Smooth muscle cell (in vitro differentiated cells): ENCODE data around the gene ARPIN. TPM values are rescaled to one million over a fixed set of nuclear protein-coding genes. Genes with fewer than 3 reads are reported as not detected.

Experiments used
- DNase-seq: peaks from one replicate; lab custom pipeline; 2025; ENCODE audit not compliant: unreplicated experiment; lab: John Stamatoyannopoulos, UW
- H2AFZ ChIP-seq: fragments of 200-600 bp; sonication (generic); 2 replicates; pipeline ENCODE4 v1.6.0; 2016; ENCODE audit warnings: antibody characterized with exemption, low read depth, mild to moderate bottlenecking
- H3F3A ChIP-seq: fragments of 200-600 bp; sonication (generic); 2 replicates; pipeline ENCODE4 v1.6.0; 2017; ENCODE audit warnings: antibody characterized with exemption, low read depth
- H3K27ac ChIP-seq: fragments of 200-600 bp; sonication (generic); 2 replicates; pipeline ENCODE4 v1.5.1; 2016; ENCODE audit warnings: low read depth, mild to moderate bottlenecking
- H3K27me3 ChIP-seq: fragments of 200-600 bp; sonication (generic); 2 replicates; pipeline ENCODE4 v1.6.1; 2016; ENCODE audit warnings: low read depth, mild to moderate bottlenecking
- H3K36me3 ChIP-seq: fragments of 200-600 bp; sonication (generic); 2 replicates; pipeline ENCODE4 v1.5.1; 2016; ENCODE audit warnings: low read depth
- H3K4me1 ChIP-seq: fragments of 200-600 bp; sonication (generic); 2 replicates; pipeline ENCODE4 v1.5.1; 2016; ENCODE audit warnings: low read depth
- H3K4me2 ChIP-seq: fragments of 200-600 bp; sonication (generic); 2 replicates; pipeline ENCODE4 v1.6.0; 2016; ENCODE audit warnings: mild to moderate bottlenecking
- H3K4me3 ChIP-seq: fragments of 200-600 bp; sonication (generic); 2 replicates; pipeline ENCODE4 v1.5.1; 2016; ENCODE audit warnings: mild to moderate bottlenecking
- H3K79me2 ChIP-seq: fragments of 200-600 bp; sonication (generic); 2 replicates; pipeline ENCODE4 v1.6.0; 2016; ENCODE audit warnings: low read depth, mild to moderate bottlenecking
- H3K9ac ChIP-seq: fragments of 200-600 bp; sonication (generic); 2 replicates; pipeline ENCODE4 v1.6.0; 2016; ENCODE audit warnings: low read depth
- H3K9me3 ChIP-seq: fragments of 200-600 bp; sonication (generic); replicated peaks from 2 replicates; pipeline ENCODE4 v1.5.1; 2016; ENCODE audit warnings: low read depth
- H4K20me1 ChIP-seq: fragments of 200-600 bp; sonication (generic); 2 replicates; pipeline ENCODE4 v1.6.0; 2016; ENCODE audit warnings: low read depth
- WGBS: methylation state at CpG from one replicate; pipeline ENCODE4 v1.1.7; 2016; ENCODE audit warnings: low lambda C conversion rate; 5-methylcytosine and 5-hydroxymethylcytosine counted together
- polyA plus RNA-seq: library from polyadenylated mRNA; unstranded; fragments of >200 nt; fragmentation: Nextera tagmentation; extraction: Ambion mirVana; gene quantifications from 2 replicates; pipeline ENCODE4 v1.2.1, GENCODE V29; 2016
- total RNA-seq: library from RNA; depleted of rRNA; stranded (reverse); fragments of >200 nt; gene quantifications from 2 replicates; pipeline ENCODE4 v1.2.3, GENCODE V29; 2014
- TF ChIP-seq, protein P1 (sequence below): fragments of 200-600 bp; sonication (generic); IDR thresholded peaks from 2 replicates; pipeline ENCODE4 v1.5.1; 2017; ENCODE audit warnings: borderline replicate concordance, mild to moderate bottlenecking, antibody characterized with exemption; ENCODE audit not compliant: insufficient read depth, poor library complexity, severe bottlenecking

Gene ARPIN
- total and polyA plus RNA-seq, 2 experiments from 2014 or later, result 4.0 to 4.3 TPM

- DNase-seq, result no peak
- Histone ChIP-seq H4K20me1 (no peaks in the 10 kb centered on the region), H3K9ac (no peak overlapping the region), H3K27ac (no peak overlapping the region), H3K4me2 (no peak overlapping the region), H3K27me3 (no peaks in the 10 kb centered on the region), H3F3A (no peaks in the 10 kb centered on the region), H3K79me2 (no peaks in the 10 kb centered on the region), H3K9me3 (no peaks in the 10 kb centered on the region), H3K4me1 (no peaks in the 10 kb centered on the region), H3K36me3 (no peaks in the 10 kb centered on the region), H2AFZ (no peak overlapping the region), H3K4me3 (no peak overlapping the region)
- WGBS, result 97% methylated on average over 6 of the region's 6 CpGs
- TF ChIP-seq, protein P1, sequence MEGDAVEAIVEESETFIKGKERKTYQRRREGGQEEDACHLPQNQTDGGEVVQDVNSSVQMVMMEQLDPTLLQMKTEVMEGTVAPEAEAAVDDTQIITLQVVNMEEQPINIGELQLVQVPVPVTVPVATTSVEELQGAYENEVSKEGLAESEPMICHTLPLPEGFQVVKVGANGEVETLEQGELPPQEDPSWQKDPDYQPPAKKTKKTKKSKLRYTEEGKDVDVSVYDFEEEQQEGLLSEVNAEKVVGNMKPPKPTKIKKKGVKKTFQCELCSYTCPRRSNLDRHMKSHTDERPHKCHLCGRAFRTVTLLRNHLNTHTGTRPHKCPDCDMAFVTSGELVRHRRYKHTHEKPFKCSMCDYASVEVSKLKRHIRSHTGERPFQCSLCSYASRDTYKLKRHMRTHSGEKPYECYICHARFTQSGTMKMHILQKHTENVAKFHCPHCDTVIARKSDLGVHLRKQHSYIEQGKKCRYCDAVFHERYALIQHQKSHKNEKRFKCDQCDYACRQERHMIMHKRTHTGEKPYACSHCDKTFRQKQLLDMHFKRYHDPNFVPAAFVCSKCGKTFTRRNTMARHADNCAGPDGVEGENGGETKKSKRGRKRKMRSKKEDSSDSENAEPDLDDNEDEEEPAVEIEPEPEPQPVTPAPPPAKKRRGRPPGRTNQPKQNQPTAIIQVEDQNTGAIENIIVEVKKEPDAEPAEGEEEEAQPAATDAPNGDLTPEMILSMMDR, result no peak
These were observed 11.9 kb downstream of the ARPIN start for GRCh38 chr15:89900849-89901248.

GRCh38 chr15:89899951-89900567 is 12.7 kb downstream of the ARPIN start:
- DNase-seq, result no peak
- TF ChIP-seq, protein P1, result no peak
- Histone ChIP-seq H3K27me3 (no peaks in the 10 kb centered on the region), H3K4me2 (no peak overlapping the region), H3K9me3 (no peaks in the 10 kb centered on the region), H3K4me3 (no peak overlapping the region), H4K20me1 (no peaks in the 10 kb centered on the region), H3F3A (no peaks in the 10 kb centered on the region), H3K9ac (no peak overlapping the region), H3K27ac (no peak overlapping the region), H2AFZ (no peak overlapping the region), H3K4me1 (no peaks in the 10 kb centered on the region), H3K79me2 (no peaks in the 10 kb centered on the region), H3K36me3 (no peaks in the 10 kb centered on the region)
- 97% methylated on average over 3 of the region's 3 CpGs for WGBS

DNA sequence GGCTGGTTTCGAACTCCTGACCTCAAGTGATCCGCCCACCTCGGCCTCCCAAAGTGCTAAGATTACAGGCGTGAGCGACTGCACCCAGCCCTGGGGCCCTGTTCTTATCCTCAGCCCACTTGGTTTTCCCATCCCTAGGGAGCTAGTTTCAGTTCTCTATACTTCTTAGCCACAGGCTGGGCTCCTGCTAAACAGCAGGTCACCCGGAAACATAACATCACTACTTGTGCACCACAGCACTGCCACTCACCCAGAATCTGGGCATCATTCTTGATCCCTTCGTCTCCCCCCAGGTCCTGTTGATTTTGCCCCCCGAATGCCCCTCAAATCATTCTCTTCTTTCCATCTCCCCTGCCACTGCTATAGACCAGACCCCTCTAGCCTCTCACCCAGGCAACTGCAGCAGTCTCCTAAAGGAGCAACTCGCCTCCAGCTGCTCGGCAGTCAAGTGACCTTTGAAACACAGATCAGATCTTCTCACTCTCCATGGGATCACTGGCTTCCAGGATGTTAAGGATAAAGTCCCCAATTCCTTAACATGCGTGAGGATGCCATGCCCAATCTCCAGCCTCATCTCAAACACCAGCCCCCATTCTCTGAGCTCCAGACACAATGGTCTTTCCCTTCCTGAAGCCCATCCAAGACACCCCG is 13.3 kb downstream of the ARPIN start:
- Histone ChIP-seq H3F3A (no peaks in the 10 kb centered on the region), H2AFZ (no peak overlapping the region), H3K9me3 (no peaks in the 10 kb centered on the region), H3K27me3 (no peaks in the 10 kb centered on the region), H3K4me2 (no peak overlapping the region), H3K79me2 (no peaks in the 10 kb centered on the region), H3K36me3 (no peaks in the 10 kb centered on the region), H3K4me3 (no peak overlapping the region), H3K9ac (no peak overlapping the region), H3K4me1 (no peaks in the 10 kb centered on the region), H4K20me1 (no peaks in the 10 kb centered on the region), H3K27ac (no peak overlapping the region)
- WGBS, result 94% methylated on average over 12 of the region's 12 CpGs
- no peak for DNase-seq
- TF ChIP-seq, protein P1, result no peak
